HG02943 (cell line): ENCODE data around the gene PPM1J.

Experiments
- ATAC-seq: cut with Tn5 transposase; IDR thresholded peaks from one replicate; pipeline ENCODE4 v1.9.1; 2021; ENCODE audit warnings: mild to moderate bottlenecking, low read depth, moderate library complexity; ENCODE audit not compliant: unreplicated experiment

The PPM1J gene

DNA sequence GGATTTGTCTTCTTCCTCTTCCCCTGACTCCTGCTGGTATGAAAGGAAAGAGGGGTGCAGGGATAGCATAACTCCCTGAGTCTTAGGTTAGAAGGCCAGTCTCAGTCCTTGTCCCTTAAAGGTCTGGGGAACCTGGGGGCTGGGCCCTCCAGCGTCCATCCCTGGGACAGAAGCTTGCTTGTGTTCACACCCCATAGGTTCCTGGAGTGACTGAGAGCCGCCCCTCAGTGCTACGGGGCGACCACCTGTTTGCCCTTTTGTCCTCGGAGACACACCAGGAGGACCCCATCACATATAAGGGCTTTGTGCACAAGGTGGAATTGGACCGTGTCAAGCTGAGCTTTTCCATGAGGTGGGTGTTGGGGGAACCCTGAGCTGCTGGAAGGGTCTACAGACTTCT is 21.3 kb downstream of the PPM1J start:
- no peak for ATAC-seq

DNA sequence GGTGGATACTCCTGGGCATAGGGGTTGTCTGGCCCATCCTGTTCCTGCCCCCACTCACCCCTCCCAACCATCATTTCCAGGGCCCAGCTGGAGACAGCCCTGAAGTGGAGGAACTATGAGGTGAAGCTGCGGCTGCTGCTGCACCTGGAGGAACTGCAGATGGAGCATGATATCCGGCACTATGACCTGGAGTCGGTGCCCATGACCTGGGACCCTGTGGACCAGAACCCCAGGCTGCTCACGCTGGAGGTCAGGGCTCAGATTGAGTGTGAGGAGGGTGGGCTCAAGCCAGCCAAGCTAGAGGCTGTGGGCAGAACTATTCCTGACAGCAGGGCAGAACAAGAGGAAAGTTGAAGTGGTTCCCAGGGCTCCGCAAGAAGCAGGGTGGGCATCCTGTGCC is 22.5 kb downstream of the PPM1J start:
- ATAC-seq = no peak

DNA sequence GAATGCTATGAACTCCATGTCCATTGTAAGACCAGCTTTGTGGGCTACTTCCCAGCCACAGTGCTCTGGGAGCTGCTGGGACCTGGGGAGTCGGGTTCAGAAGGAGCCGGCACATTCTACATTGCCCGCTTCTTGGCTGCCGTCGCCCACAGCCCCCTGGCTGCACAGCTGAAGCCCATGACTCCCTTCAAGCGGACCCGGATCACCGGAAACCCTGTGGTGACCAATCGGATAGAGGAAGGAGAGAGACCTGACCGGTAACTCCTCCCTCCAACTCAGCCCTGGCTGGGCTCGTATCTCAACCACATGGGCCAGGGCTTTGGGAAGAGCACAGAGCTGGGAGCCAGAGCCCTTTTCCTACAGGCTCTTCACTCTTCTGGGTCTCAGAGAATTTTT is 25.3 kb downstream of the PPM1J start:
- no peak for ATAC-seq

DNA sequence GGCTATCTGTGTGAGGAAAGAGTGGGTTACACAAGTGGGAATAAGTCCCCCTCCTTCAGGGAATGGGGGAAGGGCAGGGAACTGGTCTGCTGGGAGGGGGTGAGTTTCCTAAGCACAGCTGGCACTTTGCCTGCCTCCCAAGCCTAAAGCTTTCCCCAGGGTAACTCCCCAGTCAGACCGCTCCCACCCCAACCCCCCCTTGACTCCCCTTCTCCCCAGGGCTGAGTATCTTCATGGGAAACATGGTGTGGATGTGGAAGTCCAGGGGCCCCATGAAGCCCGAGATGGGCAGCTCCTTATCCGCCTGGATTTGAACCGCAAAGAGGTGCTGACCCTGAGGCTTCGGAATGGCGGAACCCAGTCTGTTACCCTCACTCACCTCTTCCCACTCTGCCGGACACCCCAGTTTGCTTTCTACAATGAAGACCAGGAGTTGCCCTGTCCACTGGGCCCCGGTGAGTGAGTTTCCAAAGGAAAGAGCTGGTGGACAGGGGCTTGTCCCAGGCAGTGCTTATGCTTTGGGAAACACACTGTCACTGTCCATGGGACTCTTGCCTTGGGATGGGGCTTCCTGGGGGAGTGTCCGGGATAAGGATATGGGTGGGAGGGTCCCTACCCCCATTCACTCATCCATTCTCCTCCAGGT is 25.8 kb downstream of the PPM1J start:
- no peak for ATAC-seq

DNA sequence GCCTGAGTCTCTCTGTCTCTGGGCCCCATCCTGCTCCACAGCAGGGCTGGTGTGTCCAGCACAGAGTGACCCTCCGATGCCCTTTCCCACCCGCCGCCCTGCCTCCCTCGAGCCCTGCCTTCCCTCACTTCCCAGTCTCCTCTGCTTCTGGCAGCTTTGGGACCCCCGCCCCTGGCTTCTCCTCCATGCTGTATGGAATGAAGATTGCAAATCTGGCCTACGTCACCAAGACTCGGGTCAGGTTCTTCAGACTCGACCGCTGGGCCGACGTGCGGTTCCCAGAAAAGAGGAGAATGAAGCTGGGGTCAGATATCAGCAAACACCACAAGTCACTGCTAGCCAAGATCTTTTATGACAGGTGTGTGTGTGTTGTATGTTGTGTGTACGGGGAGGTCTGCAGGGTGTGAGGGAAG is 26.3 kb downstream of the PPM1J start:
- ATAC-seq = no peak

DNA sequence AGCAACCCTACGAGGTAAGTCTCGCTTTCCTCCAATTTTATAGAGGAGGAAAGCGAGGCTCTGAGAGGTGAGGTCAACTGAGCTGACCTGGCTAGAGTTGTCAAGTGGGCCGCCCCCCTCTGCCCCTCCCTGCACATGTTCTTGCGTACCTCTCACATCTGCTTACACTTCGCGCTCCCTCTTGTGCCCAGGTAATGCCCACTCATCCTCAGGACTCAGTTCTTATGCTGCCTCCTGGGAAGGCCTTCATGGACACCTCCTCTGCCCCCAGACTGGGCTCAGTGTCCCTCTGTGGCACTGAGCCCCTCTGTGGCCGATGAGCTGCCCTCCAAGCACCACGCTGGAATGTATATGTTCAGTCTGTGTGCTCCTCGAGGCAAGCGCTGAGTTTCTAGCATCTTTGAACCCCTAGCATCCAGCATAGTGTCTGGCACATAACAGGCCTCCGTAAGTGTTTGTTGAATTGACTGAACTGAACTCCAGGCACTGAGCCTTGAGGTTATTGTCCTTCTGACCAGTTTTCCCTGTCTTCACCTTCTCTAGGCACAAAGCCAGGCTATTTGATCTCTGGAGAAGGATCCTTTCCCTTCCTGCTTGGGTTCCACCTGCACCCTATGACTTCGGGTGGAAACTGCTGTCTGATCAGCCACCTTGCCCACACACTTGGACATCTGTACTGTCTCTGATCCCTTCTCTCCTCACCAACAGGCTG is 27.2 kb downstream of the PPM1J start:
- no peak for ATAC-seq

DNA sequence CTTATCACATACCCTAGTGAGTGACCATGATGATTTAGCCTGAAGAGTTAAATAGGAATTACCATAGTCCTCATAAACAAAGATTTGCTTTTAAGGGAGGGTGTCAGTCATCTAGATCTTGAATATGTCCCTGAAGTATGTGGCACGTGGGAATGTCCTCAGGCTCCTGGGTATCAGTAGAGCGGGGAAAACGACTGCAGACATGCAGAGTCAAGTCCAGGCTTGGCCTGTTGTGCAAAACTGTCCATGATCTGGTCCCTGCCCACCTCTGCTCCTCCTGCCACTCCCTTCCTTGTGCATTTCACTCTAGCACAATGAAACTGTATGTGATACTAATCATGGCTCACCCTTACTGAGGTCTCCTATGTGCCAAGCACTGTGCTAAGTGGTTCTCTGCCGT is 27.8 kb downstream of the PPM1J start:
- ATAC-seq = no peak

DNA sequence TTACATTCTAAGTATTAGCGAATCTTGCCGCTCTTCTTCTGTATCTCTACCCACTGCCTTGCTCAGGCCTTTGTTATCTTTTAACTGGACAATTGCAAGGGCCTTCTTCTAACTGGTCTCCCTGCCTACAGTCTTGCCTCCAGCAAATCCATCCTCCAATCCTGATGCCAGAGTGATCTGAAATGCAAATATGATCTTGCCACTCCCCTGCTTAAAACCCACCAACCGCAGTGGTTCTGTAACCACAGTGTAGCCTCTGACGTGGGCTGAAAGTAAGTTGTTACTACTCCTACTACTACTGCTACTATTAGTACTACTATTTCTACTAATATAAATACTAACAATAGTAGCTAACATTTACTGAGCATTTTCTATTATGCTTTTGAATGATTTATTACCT is 28.3 kb downstream of the PPM1J start:
- ATAC-seq = no peak

DNA sequence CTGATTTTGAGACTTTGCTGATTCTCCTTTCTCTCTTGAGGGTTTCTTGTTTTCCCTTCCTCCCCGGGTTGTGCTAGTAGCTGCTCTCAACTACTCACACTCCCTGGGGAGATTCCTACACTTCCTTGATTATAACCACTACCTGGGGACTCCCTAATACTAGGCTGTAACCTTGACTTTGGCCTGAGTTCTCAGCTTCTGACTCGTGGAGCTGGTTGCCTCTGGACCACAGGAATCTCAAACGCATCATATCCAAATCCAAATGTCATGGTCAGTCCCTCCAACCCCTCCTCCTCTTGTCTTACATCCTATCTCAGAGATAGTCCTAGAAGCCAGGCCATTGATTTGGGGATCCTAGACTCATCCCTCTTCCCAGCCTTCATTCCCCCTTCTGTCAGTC is 28.7 kb downstream of the PPM1J start:
- no peak for ATAC-seq

DNA sequence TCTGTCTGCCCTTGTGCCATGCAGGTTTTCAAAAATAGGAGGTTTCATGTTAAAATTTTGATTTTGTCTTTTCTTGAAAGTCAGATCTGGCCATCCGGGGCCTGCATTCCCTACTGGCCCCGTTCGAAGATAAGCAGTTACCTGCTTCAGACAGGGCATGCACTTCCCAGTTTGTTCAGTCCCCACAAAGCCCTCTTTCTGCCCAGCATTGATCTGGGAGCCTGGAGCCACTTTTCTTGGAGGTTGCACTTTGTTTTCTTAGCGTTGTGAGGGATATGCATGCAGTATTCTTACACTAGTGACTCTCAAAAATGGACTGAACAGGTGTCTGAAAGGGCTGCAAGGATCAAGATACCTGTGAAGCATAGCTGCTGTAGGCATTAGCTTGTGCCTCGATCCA is 29.2 kb downstream of the PPM1J start:
- no peak for ATAC-seq

DNA sequence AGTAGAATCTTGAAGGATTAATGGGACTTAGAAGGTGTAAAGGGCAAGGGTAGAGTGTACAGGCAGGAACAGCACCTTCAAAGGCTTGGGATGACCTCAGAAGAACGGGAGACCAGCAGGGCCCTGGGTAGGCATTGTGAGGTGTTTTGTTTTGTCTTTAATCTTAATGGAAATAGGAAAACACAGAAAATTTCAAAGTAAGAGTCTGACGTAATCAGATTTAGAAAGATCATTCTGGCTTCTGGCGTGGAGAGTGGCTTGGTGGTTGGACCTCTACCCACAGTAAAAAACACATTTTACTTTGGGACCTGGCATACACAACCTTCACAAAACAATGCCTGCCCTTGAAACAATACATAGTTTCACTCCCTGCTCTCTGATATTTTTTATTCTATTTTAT is 36.5 kb downstream of the PPM1J start:
- no peak for ATAC-seq

DNA sequence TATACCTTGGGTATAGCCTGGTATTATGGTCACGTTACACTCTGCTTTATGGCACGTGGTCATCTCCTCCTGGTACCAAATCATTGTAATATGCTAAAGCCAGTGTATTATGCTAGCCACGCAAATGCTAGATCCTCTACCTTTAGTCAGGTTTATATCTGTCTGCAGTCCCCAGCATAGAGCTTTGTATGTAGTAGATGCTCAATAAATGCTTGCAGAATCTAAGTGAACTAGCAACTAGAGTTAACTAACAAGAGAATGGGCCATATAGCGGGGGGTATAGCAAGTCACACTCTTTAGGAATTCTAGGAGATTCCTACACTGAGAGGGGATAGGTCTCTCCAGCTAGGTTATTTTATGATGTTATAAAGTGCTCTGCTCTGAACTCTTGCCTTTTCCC is 37.6 kb downstream of the PPM1J start:
- ATAC-seq = no peak

DNA sequence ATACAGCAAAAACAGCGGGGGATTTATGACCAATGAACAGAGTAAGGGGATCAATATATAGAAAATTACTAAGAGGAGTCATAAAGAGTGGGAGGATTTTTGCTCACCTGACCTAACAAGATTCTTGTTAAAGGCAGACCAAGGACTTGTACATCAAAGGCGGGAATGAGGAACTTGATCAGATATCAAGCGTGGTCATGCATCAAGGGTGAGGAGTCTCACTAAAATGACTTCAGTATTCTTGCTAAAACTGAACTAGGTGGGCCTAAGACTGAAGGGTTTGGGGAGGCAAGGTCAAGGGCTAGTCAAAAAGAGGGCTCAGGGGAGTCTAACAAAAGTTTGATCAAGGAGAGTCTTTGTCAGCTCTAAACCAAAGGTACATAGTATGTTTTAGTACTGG is 38.6 kb downstream of the PPM1J start:
- ATAC-seq = no peak

DNA sequence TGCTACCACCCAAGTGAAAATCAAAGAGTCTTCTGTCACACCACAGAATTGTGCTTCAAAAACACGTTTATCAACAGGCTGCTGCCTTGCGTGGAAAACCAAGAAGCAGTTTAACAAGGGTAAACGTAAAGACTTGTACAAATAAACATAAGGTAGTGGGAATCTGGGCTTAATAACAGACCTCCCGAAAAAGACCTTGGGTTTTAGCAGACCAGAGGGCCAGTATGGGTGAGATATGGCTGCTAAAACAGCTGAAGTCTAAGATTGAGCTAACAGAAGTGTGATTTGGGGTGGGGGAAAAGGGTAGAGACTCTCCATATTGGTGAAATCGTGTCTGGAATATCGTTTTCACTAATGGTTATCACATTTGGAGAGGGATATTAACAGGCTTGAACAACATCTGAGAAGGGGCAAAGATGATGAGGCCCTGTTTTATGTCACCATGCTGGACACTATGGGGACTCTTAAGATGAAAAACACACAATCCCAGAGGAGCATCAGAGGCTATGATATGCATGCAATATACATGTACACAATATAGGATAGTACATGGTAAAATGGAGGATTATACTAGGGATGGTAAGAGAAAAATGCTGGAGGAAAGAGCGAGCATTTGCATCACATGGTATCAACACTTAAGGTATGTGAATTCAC is 39.3 kb downstream of the PPM1J start:
- no peak for ATAC-seq

DNA sequence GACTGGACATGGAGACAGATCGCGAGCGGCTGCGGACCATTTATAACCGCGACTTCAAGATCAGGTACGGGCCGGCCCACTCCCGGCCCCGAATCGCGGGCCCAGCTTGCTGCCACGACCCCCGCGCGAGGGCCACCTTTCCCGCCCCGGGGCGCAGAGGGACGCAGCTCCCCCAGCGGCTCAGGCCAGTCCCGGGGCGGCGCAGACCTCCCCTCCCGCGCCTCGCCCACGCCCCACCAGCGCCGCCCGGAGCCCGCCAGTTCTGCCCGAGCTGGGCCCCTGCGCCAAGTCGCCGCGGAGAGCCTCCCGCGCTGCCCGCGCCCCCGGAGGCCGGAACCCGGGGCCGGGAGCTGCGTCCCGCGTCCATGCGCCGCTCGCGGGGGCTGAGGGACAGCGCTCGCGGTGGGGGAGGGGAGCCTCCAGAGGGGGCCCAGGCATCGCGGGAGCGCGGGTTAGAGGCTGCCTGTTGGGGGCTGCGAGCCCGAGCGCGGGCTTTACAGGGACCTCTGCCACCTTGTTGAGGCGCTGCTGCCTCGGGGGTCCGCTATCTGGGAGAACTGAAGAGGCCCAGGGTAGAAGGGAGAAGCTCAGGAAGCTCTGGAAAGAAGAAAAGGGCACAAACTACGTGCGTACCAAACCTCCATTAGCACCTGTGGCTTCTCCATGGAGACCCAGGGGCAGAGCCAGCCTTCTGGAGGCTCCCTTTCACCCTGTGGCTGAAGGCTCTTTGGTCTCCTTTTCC is 40.0 kb downstream of the PPM1J start:
- peak; percentile 27 for ATAC-seq

DNA sequence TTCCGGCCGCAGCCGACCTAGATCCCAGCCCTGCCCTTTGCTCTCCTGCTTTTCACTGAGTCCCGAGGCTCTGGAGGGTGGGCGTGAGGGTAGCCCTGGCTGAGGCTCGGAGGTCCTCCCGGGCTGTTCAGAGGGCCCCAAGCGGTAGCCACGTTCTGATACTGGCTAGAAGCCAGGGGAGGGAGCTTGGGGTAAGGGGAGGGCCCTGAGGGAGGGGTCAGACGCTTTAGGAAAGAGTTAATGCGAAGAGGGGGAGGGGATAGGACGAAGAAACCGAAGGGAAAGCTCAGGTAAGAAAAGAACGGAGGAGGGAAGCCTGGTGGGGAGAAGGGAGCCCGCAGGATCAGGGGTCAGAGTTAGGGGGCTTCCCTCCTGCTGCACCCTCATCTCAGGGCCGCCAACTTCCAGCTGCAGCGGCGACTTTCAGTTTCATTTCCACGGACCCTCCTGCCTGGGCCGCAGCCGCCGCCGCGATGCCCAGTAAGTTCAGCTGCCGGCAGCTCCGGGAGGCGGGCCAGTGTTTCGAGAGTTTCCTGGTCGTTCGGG is 40.6 kb downstream of the PPM1J start, which contains the start of gene MOV10:
Gene MOV10 (plus strand): TSS at position 220 of the 546 bp plus-strand sequence. CDS start 254 bp downstream, at position 474.
- ATAC-seq = peak; percentile 62

DNA sequence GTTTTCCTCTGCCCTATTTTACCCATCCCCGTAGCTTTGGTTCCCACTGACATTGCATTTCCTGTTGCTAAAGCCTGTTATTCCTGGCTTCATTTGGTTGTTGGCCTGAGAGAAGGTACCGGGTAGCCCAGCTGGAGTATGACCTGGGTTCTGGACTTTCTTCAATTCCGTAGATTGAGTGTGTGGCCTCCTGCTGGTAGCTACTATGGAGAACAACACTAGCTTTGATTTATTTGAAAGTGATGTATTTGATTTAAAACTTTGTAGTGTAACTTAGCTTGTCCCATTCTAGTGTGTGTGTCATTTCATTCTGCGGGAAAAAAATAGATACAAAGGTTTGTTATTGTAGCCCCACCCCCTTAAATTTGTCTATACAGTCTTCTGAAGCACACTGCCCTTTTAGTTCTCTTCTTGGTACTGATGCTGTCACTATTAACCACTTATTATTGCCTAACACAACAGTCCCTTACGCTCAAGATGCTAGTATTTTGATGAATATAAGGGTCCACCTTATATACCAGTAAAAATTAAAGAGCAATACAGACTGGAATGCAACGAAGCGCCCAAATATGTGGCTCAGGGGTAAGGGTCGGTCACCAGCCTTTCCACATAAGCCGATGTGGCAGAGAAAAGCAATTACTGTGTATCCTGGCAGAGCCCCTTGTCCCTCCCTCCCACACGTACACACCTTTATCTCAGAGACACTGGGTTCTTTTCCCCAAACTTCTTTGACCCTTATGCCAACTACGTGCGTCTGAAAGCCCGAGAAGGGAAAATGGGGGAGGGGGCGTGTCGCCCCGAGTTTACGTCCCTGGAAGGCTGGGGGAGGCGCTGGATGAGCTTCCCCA is 41.3 kb downstream of the PPM1J start:
- ATAC-seq = no peak

DNA sequence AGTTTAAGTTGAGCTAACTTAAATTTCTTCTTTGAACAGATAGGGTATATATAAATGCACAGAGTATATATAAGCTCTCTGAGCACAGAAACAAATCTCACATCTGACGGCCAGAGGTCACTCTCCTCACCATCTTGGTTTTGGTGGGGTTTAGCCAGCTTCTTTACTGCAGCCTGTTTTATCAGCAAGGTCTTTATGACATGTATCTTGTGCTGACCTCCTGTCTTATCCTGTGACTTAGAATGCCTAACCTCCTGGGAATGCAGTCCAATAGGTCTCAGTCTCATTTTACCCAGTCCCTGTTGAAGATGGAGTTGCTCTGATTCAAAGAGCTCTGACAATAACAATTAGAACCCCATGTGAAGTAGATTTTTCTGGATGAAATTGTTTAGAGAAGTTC is 42.3 kb downstream of the PPM1J start:
- no peak for ATAC-seq

DNA sequence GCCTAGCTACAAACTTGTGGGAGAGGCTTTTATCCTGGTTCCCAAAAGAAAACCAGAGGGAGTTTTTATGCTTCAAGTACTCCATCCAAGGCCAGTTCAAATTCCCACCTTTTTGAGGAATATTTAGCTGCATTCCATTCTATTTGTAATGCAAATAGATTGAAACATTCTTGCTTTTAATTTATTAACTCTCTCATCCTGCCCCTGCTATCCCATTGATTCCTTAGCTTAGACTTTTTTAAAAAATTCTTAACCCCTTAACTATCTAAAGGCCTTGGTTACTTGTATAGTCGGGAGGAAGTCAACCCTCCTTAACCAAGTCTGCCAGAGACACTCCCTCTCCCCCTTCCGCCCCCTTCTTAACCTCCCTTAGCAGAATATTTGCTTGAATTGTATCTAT is 43.1 kb downstream of the PPM1J start:
- ATAC-seq = no peak

DNA sequence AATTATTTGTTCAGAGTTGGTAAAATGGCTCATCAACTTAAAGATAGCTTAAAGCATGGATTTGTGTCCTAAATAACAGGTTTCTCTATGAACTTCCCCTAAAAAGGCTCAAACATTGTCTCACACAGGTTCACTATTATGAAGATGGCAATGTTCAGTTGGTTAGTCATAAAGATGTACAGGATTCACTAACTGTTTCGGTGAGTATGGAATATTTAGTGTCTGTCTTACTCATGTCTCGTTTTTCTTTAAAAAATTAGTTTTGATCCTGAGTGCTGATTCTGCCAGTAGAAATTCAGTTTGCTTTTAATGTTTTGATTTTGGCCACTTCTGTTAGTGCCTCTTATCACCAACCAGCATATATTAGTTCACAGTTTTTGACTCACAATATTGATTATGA is 48.2 kb downstream of the PPM1J start:
- no peak for ATAC-seq
